Ishikawa (cell line): Measurements from ENCODE around the gene PLA2G4E.

Source experiments
- CEBPB ChIP-seq: IDR thresholded peaks from 2 replicates; pipeline ENCODE4 v1.6.1; 2012
- CREB1 ChIP-seq: IDR thresholded peaks from 2 replicates; pipeline ENCODE4 v1.6.1; 2012; ENCODE audit warnings: low read depth
- EGR1 ChIP-seq: IDR thresholded peaks from 2 replicates; pipeline ENCODE4 v1.6.1; 2012
- EP300 ChIP-seq: IDR thresholded peaks from 2 replicates; pipeline ENCODE4 v1.6.1; 2012; ENCODE audit warnings: borderline replicate concordance
- FOXM1 ChIP-seq: IDR thresholded peaks from 2 replicates; pipeline ENCODE4 v1.6.1; 2012; ENCODE audit warnings: low read depth, borderline replicate concordance
- NFIC ChIP-seq: IDR thresholded peaks from 2 replicates; pipeline ENCODE4 v1.6.1; 2012
- RAD21 ChIP-seq: IDR thresholded peaks from 2 replicates; pipeline ENCODE4 v1.6.1; 2012; ENCODE audit warnings: low read depth
- TAF1 ChIP-seq: IDR thresholded peaks from 2 replicates; pipeline ENCODE4 v1.6.1; 2012; ENCODE audit warnings: low read depth, mild to moderate bottlenecking
- TCF12 ChIP-seq: IDR thresholded peaks from 2 replicates; pipeline ENCODE4 v1.6.1; 2012; ENCODE audit warnings: low read depth
- TEAD4 ChIP-seq: IDR thresholded peaks from 2 replicates; pipeline ENCODE4 v1.6.1; 2012
- USF1 ChIP-seq: IDR thresholded peaks from 2 replicates; pipeline ENCODE4 v1.6.1; 2012
- YY1 ChIP-seq: IDR thresholded peaks from 2 replicates; pipeline ENCODE4 v1.6.1; 2012; ENCODE audit warnings: low read depth
- ZBTB7A ChIP-seq: IDR thresholded peaks from 2 replicates; pipeline ENCODE4 v1.6.1; 2012; ENCODE audit warnings: low read depth
- TF ChIP-seq, protein P1 (sequence below): IDR thresholded peaks from 2 replicates; pipeline ENCODE4 v1.6.1; 2012
- TF ChIP-seq, protein P2 (sequence below): IDR thresholded peaks from 2 replicates; pipeline ENCODE4 v1.6.1; 2012; ENCODE audit warnings: low read depth, mild to moderate bottlenecking

Gene PLA2G4E

DNA sequence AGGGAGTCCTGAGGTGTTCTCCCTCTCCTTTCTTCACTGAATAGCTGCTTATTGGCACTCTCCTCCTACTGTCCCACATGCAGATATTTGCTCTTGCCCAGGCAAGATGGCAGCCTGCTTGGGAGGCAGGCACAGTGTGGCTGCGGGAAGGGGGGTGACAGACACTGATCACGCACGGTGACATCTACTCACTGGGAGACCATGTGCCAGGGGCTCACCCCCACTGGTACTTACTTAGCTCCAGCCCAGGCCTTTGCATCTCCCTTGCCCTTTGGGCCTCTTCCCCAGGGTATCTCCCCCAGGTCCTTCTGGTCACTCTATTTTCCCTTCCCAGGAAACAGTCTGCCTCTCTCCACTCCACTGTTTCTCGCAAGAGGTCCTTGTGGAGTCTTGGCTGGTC lies 6.4 kb downstream of the PLA2G4E start:
- TF ChIP-seq YY1 = no peak
- TF ChIP-seq CEBPB = no peak
- TF ChIP-seq, protein P1, sequence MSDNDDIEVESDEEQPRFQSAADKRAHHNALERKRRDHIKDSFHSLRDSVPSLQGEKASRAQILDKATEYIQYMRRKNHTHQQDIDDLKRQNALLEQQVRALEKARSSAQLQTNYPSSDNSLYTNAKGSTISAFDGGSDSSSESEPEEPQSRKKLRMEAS = no peak
- no peak for TF ChIP-seq TEAD4
- no peak for TF ChIP-seq EP300
- TF ChIP-seq RAD21 = no peak
- no peak for TF ChIP-seq CREB1
- no peak for TF ChIP-seq TAF1
- no peak for TF ChIP-seq FOXM1
- TF ChIP-seq, protein P2, sequence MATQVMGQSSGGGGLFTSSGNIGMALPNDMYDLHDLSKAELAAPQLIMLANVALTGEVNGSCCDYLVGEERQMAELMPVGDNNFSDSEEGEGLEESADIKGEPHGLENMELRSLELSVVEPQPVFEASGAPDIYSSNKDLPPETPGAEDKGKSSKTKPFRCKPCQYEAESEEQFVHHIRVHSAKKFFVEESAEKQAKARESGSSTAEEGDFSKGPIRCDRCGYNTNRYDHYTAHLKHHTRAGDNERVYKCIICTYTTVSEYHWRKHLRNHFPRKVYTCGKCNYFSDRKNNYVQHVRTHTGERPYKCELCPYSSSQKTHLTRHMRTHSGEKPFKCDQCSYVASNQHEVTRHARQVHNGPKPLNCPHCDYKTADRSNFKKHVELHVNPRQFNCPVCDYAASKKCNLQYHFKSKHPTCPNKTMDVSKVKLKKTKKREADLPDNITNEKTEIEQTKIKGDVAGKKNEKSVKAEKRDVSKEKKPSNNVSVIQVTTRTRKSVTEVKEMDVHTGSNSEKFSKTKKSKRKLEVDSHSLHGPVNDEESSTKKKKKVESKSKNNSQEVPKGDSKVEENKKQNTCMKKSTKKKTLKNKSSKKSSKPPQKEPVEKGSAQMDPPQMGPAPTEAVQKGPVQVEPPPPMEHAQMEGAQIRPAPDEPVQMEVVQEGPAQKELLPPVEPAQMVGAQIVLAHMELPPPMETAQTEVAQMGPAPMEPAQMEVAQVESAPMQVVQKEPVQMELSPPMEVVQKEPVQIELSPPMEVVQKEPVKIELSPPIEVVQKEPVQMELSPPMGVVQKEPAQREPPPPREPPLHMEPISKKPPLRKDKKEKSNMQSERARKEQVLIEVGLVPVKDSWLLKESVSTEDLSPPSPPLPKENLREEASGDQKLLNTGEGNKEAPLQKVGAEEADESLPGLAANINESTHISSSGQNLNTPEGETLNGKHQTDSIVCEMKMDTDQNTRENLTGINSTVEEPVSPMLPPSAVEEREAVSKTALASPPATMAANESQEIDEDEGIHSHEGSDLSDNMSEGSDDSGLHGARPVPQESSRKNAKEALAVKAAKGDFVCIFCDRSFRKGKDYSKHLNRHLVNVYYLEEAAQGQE = no peak

- no peak for TF ChIP-seq FOXM1
- no peak for TF ChIP-seq EGR1
- no peak for TF ChIP-seq YY1
- no peak for TF ChIP-seq TAF1
- TF ChIP-seq CEBPB = no peak
- no peak for TF ChIP-seq USF1
- TF ChIP-seq ZBTB7A = no peak
- TF ChIP-seq, protein P2 = no peak
- no peak for TF ChIP-seq RAD21
- TF ChIP-seq TEAD4 = no peak
- no peak for TF ChIP-seq CREB1
Observed at GRCh38 chr15:42012928-42013482, 7.8 kb downstream of the PLA2G4E start.

- no peak for TF ChIP-seq CREB1
- TF ChIP-seq, protein P2 = no peak
- no peak for TF ChIP-seq TAF1
- TF ChIP-seq EP300 = no peak
- no peak for TF ChIP-seq NFIC
- no peak for TF ChIP-seq ZBTB7A
- no peak for TF ChIP-seq TEAD4
- TF ChIP-seq, protein P1 = no peak
- TF ChIP-seq CEBPB = no peak
- no peak for TF ChIP-seq FOXM1
- no peak for TF ChIP-seq EGR1
- TF ChIP-seq RAD21 = no peak
- no peak for TF ChIP-seq YY1
- TF ChIP-seq USF1 = no peak
- no peak for TF ChIP-seq TCF12
Observed at GRCh38 chr15:42012241-42012640, 8.6 kb downstream of the PLA2G4E start.

GRCh38 chr15:42011074-42011473 lies 9.8 kb downstream of the PLA2G4E start:
- TF ChIP-seq TAF1 (no peak), RAD21 (no peak), TEAD4 (no peak), ZBTB7A (no peak), EGR1 (no peak), NFIC (no peak), USF1 (no peak), TCF12 (no peak), YY1 (no peak), FOXM1 (no peak), CREB1 (no peak), EP300 (no peak), CEBPB (no peak)
- TF ChIP-seq, protein P1 = no peak
- TF ChIP-seq, protein P2 = no peak; the same call in 1 of the 2 replicates
